Body of pancreas (tissue), 4 donors: Measurements from ENCODE around the gene CGB7.

ENCODE experiments used
- POLR2A ChIP-seq, 3 donors: fragments of 450-650 bp; IDR thresholded peaks; one replicate each; pipeline ENCODE4 v1.6.1; 2016; ENCODE audit warnings: antibody characterized with exemption in 3 of 3, mild to moderate bottlenecking in 2 of 3
- TF ChIP-seq, protein P1 (sequence below), 7 experiments: fragments of 450-650 bp in 4 of 7; fragments of 200-600 bp in 3 of 7; sonication (generic) in 3 of 7; IDR thresholded peaks; one replicate each; pipeline ENCODE4 v1.5.1; 2016 to 2019; ENCODE audit warnings: antibody characterized with exemption in 7 of 7

DNA sequence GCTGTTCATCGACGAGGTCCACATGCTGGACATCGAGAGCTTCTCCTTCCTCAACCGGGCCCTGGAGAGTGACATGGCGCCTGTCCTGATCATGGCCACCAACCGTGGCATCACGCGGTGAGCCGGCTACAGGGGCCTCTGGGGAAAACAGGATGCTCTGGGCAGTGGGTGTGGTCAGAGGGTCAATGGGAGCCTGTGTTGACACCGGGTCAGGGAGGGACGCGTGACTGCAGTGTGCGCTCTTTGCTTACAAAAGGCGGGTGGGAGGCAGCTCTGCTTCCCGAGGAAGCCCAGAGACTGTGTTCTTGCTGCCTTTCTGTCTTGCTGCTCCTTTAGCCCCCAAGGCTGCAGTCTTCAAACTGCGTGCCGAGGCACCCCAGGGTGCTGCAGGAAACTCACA lies 46.4 kb downstream of the CGB7 start:
- TF ChIP-seq POLR2A (IDR thresholded peaks at IDR 0.05), result no peak
- TF ChIP-seq, protein P1, sequence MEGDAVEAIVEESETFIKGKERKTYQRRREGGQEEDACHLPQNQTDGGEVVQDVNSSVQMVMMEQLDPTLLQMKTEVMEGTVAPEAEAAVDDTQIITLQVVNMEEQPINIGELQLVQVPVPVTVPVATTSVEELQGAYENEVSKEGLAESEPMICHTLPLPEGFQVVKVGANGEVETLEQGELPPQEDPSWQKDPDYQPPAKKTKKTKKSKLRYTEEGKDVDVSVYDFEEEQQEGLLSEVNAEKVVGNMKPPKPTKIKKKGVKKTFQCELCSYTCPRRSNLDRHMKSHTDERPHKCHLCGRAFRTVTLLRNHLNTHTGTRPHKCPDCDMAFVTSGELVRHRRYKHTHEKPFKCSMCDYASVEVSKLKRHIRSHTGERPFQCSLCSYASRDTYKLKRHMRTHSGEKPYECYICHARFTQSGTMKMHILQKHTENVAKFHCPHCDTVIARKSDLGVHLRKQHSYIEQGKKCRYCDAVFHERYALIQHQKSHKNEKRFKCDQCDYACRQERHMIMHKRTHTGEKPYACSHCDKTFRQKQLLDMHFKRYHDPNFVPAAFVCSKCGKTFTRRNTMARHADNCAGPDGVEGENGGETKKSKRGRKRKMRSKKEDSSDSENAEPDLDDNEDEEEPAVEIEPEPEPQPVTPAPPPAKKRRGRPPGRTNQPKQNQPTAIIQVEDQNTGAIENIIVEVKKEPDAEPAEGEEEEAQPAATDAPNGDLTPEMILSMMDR (IDR thresholded peaks at IDR 0.05), result no peak
